Measurements from ENCODE around the gene MTOR.
"Not testable (repeated sequence)": the region's sequence is repeated elsewhere in the genome, so short reads cannot be mapped to it uniquely, and the experiment has no call there.

Gene MTOR

DNA sequence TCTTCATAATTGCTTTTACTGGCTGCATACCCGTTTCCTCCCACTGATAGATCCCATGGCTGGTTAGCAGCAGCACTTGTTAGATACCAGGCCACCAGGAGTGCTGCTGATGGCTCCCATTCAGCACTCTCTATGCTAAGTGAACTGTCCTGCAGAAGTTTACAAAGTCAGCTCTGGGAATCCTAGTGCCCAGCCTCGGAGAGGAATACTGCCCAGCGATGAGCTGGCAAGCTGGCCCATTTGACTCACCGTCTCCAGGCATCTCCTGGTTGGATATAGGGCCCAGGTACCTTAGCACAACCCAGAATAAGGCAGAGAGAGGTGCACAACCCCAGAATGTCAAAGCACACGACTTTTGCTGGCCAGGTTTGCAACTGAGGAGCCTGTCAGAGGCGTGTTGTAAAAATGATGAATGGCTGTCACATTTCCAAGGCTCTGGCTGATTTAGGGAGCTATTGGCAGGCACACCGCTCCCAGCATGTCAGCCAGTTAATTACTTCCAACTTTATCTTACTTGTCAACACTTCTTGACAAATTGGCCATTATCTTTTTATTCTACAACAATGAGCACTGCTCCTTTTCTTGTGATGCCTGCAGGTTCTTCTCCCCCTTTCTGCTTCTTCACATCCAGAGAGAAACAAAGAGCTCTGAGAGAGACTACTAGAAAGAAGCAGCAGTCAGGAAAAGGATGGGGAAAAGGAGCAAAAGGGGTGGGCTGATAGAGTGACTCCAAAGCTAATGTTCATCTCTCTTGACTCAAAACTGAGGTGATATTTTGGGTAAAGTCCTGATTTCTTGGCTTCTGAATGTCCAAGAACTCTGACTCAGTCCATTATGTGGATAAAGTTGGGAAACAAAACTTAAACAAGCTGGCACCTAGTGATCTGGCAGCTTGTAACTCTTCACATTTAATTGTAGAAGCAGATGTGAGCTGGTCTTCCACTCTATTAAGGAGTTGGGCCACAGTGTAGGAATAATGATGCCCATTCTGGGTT, 84.0 kb downstream of the MTOR start:
- no peak for DNase-seq

DNA sequence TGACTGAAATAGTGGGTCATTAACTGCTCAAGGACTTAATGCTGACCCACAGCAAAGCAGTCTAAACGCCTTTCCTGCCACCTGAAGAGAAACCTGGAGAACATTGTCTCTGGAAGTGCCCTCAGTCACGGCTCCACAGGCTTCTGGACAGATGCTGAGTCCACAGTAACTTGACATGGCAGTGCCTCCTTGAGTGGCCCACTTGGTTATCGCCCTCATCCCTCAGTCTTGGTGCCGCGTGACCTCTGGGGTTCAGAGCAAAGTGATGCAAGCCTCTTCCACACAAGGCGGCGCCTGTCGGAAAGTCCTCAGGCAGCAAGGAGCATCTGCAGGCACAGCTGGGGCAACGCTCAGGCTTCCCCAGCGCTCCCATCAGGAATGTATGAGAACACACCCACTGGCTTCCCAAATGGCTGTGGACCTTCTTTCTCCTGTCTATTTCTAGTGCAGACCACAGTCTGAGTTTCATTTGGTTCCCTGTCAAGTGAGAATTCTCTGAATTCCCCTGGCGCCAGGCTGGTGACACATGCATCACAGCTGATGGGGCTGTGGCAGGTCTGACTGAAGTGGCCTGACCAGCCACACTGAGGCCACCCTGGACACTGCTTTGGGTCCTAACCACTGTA, 86.2 kb downstream of the MTOR start:
- no peak for DNase-seq

DNA sequence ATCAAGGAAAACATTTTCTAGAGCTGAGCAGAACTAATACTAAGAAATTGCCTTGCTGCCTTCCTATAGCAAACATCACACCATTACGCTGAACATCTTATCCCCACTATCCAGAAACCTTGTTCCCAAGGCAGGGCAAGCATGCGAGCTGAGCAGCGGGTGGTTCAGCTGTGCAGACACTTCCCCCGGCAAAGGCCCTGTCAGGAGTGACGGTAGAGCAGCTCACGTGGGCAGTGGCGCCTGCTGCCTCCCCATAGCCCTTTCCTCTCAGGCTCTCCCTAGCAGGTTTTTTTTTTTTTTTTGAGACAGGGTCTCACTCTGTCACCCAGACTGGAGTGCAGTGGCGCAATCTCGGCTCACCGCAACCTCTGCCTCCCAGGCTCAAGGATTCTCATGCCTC, 86.9 kb downstream of the MTOR start:
- DNase-seq = no peak

DNA sequence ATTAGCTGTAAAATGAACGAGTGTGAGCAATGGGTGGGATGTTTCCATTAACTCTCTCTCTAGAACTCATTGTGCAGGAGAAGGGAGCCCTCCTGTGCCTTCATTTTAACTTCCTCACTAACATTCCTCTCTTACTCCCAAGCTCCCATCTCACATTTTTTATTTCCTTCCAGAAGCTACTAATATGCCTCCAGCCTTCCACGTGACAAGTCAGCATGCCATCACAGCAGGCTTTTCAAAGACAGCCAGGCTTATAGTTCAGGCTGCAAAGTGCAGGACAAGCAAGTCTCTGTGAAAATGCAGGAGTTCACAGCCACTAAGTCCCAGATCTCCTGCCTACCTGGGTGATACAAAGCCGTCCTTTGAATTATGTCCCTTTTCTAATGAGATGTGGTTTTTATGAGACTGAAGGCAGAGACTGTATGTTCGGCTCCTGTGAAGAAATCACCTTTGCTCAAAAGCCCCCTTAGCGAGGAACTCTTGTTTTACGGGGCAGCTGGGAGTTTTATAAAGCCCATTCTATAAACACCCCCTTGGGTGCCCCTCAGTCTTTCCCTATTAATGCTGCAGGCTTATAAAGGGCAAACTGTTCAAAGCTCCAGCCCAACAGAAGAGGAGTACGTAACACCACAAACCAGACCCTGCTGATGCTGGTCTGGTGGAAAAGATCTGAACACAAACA, 87.9 kb downstream of the MTOR start:
- DNase-seq = no peak

DNA sequence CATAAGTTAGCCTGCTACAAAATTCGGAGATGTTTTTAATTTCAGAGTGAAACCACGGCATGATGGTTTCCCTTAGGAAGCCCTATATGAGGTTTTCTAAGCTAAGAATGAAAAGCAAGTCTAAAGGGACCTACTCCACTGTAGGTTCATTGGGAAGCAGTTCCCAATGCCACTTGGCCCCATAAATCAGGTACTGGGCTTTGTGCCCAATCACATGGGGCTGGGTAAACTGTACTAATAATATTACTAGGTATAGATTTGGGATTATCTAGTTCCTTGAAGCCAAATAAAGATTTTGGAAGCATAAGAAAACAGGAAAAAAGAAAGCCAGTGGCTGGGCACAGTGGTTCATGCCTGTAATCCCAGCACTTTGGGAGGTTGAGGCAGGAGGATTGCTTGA, 92.2 kb downstream of the MTOR start:
- DNase-seq = no peak

DNA sequence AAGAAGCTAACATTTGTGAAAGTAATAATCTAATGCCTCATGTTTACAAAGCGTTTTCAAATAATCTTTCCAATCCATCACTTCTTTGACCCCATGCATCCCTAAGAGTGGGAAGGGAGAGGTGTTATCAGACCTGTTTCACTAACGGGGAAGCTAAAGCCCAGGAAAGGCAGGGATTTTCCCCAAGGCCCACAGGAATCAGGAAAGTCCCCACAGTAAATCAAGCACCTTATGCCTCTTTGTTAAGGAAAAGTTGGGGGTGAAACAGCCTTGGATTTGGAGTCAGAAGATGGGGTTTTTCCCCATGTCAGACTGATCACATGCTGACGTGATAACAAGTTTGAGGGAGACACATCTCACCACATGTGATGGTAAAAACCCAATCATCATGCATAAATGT, 93.1 kb downstream of the MTOR start:
- no peak for DNase-seq

DNA sequence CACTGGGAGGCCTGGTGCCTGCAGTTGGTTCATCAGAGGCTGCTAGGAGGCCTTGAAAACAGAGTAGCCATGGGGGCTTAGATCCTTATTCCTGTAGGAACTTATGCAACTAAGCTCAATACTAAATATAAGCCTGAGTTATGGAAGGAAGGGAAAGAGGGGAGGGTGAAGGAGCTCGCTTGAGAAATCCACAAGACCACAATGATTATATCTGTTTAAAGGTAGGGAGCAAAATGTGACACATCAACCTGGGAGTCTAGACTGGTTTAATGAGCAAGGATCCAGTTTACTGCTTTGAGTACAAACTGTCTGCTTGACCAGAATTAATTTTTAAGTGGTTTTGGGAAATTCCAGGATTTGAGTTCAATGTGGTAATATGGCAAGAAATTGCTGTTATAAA, 93.6 kb downstream of the MTOR start:
- DNase-seq = no peak

DNA sequence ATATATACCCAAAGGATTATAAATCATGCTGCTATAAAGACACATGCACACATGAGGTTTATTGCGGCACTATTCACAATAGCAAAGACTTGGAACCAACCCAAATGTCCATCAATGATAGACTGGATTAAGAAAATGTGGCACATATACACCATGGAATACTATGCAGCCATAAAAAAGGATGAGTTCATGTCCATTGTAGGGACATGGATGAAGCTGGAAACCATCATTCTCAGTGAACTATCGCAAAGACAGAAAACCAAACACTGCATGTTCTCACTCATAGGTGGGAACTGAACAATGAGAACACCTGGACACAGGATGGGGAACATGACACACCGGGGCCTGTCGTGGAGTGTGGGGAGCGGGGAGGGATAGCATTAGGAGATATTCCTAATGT, 95.6 kb downstream of the MTOR start:
- not testable (repeated sequence) for DNase-seq

DNA sequence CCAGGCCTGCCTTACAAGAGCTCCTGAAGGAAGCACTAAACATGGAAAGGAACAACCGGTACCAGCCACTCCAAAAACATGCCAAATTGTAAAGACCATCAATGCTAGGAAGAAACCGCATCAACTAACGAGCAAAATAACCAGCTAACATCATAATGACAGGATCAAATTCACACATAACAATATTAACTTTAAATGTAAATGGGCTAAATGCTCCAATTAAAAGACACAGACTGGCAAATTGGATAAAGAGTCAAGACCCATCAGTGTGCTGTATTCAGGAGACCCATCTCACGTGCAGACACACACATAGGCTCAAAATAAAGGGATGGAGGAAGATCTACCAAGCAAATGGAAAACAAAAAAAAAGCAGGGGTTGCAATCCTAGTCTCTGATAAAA, 99.6 kb downstream of the MTOR start:
- not testable (repeated sequence) for DNase-seq

DNA sequence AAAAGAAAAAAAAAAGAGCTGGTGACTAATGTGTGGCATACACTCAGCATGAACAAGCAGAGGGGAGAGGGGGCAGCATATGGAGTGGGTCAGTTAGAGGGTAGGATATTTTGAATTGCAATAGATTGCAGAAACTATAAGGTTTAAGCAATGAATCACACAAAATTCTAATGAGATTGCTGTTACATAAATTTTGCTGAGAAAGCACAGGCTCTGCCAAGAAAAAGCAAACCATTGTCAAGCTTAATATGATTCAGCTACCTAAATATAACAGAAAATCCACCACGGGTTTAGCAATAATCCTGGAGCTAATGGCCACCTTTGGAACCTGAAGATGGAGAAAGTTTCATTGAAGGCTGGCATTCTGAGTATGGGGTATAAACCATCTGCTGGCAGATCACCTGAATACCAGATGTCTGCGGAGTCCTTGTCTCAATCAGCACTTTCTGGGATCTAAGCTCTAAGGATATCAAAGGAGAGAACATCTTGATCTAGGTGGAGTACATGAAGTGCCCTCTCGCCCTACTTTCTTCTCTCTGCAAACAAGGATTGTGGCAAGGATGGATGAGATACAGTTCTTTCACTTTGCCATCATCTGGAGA, 103.5 kb downstream of the MTOR start:
- no peak for DNase-seq

DNA sequence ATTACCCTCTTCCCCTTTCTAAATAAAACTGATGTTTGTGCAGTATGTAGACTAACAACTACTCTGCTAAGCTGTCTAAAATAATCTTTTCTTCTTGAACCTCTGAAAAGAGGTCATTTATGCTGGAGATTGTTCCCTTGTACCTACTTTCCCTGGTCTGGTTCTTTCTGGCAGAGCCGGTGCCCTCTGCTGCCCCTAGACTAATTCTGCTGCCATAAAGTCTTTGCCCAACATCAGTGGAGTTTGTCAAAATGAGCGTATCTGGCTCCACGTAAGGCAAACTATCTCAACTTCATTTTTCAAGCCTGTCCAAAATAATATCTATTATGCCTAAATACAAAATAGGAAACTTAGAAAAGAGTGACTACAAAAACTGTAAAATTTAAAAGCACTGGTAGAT, 104.1 kb downstream of the MTOR start:
- no peak for DNase-seq

DNA sequence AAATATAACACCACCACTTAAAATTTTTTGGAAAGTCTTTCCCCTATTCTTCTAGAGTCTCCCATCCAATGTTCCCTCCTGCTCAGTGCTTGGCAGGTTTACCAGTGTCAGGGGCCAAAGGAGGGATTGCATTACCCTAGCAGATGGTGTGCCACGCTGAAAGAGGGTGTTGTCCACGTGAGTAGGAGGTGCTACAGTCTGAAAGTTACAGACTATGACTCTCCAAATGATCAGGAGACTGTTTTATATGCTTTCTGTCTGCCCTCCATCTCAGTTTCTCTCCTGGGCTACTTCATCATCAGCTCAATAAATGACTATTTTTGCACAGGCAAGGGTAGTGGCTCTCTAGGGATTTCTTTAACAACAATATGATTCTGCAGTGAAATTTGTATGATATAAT, 104.5 kb downstream of the MTOR start:
- DNase-seq = no peak

DNA sequence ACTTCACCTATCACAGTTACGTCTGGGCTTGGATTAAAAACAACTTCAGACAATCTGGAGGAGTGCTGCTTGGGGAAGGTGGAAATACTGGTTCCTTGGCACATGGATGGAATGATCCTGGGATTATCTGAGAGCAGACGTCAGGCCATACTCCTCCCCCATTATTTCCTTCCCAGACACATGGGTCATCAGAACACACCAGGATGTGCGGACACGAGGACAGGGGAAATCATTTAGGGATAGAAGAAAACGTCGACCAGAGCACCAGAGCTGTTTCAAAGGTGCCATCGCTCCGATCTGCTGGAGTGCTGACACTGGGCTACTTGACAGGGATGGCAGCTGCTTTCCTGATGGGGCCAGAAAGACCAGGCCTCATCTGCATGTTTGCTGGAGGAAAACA, 105.0 kb downstream of the MTOR start:
- no peak for DNase-seq

DNA sequence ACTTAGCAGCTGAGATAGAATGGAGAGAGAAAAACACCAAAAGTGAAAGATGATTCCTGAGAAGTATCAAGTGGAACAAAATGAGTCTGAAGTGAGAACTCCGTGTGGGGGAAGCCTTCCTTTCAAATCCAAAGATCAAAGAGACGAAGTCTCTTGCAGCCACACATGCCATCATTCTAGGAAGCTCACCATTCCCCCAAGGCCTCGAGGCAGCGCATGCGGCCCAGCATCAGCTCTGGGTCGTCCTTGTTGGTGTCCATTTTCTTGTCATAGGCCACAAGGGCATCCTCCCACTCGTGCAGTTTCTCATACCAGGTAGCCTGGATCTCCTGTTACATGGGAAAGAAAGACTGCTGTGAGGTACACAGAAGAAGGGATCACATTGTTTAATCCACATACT, 105.4 kb downstream of the MTOR start:
- DNase-seq = no peak

DNA sequence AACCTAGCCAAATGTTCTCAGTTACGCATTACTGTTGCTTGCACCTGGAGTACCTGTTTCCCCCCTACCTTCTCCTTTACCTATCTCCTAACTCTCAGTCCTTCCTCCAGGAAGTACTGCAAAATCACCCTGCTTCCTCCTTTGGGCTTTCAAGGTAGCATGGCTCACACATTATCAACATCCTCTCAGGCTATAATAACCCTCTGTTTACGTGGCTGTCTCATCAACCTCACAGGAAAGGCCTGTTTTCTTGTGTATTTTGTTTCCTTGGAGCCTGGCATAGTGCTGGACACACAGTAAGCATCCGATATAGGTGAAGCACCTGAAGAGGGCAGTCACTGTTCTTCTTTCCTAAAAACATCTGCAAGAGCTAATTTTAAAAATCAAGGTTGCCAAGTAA, 105.9 kb downstream of the MTOR start:
- DNase-seq = no peak

DNA sequence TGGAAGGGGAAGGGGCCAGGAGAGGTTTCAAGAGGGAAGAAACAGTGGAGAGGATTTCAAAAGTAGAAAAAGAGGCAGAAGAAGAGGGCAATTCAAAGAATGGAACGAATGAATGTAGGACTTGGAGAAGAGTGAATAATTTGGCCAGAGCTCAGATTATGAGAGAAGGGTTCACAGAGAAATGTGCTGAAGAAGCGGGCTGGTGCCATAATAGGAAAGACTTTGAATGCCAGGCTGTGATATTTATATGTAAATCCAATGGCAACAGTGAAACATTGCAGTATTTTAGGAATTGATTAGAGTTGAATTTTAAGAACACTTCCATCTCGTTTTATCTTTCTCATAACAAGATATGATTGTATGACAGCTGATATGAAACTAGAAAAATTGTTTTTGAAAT, 109.2 kb downstream of the MTOR start:
- DNase-seq = no peak

DNA sequence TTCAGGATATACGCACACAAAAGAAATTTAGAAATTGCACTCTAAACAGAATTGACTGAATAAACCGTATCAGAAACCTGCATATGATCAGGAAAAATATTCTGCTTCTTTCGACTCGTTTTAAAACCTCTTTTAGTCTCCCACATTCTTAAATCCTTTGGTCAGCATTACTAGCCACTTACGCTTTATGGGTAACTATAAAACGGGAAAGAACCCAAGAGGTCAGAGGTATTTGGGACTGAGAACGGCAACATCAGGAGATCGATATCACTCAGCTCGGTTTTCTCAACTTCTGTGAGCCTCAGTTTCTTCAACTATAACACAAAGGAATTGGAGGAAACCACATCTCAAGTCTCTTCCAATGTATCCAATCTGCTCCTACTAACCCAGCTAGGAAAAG, 109.6 kb downstream of the MTOR start:
- no peak for DNase-seq

DNA sequence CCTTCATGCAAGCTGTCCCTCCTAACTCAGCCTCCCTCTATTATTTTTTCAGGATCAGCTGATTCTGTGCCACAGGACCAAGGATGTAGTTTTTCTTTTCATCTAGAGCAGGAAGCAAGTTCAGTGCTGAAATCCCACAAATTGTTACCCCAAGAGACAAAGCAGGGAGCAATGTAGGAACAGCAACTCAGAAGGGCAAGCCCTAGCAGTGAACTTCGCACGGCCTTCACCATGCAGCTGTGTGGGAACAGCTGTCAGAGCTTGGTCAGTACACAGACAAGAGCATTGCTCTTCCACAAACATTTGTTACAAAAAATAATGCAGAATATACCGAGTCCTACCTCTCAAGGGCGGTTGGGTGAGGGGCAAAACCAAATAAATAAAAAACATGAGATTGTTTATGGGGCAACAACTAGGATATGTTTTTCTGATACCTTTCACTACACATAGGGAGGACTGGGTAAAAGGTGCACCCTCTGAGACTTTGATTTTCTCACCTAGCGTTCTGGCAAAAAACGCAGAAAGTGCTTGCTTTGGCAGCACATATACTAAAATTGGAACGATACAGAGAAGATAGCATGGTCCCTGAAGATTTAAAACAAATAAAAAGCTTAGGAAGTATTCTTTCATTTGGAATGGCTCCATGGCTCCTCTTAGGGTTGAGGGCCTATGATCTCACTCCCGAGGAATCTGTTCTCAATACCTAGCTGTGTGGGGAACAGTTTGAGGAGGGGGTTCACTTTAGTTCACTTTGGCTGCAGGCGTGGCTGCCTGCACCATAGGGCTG, 110.3 kb downstream of the MTOR start:
- no peak for DNase-seq

DNA sequence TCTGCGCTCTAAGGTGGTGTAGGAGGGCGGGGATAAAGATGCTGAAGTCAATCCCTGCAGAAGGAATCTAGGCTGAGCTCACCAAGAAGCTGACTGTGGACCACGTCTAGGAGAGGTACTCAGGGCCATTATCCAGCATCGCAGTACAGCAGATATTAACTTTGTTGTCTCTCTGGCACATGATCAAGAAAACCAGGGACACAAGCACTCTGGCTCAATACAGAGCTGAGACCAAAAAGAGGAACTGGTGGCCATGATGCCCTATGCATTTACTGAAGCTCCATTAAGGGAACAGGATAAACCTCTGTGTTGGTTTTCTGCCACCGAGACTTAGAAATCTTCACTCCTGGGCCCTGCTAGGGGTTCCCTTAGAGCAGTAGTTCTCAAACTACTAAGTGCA, 111.2 kb downstream of the MTOR start:
- peak; percentile 28 for DNase-seq

DNA sequence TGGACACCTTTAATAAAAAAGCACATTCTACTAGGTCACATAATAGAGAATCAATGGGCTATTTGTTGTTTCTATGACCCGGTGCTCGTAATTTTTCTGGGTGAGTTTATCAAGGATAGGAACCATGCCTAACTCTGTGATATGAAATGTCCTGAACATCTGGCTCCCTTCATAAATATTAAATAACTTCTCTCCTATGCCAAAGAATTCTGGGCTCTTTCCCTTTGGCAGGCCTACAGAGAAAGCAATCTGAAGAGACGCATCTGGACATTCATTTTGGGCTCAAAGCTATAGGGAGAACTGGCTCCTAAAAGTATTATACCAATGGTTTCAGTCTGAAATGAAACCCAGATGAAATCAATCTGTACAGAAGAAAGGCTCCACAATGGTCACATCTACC, 112.0 kb downstream of the MTOR start:
- DNase-seq = no peak

DNA sequence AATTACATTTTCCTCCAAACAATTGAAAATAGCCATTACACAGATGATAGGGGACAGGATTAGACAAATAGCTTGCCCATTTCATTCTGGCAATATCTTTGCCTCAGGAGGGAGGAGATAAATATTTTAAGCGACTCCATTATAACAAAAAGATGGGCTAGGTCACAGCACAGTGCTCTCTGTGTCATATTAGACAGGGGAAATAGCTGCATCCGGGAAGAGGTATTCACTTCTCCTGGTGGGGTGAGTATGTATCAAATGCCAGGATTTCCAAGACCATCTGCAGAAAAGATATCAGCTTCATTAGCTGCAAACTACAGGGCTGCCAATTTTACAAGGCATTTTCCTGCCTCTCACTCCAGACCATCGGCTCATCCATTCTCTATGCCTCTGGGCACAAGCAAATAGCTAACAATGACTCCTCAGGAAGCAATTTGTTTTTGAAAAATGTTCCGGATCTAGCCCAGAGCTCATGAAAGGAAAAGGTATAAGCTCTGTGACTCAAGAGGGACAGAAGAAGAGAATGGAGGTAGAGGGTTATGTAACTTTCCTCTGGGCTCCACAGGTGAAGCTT, 115.1 kb downstream of the MTOR start:
- DNase-seq = no peak

DNA sequence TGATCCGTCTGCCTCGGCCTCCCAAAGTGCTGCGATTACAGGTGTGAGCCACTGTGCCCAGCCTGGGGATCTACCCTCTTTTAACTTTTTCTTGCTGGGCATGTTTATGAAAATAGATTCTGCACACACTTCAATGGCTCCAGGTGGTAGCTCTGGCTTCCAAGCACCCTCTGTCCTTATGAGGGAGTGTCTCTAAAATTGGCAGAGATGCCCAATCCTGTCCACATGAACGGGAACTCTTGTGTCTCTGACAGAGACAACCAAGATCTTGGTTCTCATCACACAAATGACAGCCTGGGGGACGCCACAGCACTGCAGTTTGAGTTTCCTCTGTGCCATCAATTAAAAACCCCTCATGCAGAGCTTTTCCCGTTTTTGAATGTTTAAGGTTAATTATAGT, 116.6 kb downstream of the MTOR start:
- no peak for DNase-seq
